CD4-positive, alpha-beta T cell treated with Interleukin-4 for 1 hour (primary cell): ENCODE measurements around the gene IDI2.
"Not testable (repeated sequence)": the region's sequence is repeated elsewhere in the genome, so short reads cannot be mapped to it uniquely, and the experiment has no call there.

ENCODE experiments used
- DNase-seq, 2 donors: peaks; one replicate each; pipeline ENCODE4 v3.0.0-alpha.2; 2020 to 2022

The IDI2 gene

DNA sequence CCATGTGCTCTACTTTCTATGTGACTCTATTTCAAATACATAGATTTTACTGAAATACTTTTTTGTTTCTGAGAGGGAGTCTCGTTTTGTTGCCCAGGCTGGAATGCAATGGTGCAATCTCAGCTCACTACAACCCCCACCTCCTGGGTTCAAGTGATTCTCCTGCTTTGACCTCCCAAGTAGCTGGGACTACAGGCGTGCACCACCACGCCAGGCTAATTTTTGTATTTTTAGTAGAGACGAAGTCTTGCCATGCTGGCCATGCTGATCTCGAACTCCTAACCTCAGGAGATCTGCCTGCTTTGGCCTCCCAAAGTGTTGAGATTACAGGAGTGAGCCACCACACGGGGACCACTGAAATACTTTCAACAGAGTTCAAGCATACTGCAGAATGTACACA is 19.8 kb upstream of the IDI2 start:
- DNase-seq: no peak

DNA sequence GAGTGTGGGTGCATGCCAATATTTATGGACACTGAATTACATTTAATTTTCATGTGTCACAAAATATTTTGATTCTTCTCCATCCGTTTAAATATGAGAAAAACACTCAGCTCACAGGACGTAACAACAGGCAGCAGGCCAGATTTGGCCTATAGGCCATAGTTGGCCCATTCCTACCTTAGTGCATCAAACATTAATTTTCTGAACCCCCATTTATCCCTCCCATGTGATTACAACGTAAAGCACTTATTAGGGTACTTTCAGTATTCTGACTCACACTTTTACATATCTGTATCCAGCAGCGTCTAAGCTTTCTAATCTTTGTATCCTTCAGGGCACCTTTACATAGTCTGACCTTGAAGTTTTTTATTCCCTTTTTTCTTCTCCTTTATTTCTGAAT is 19.3 kb upstream of the IDI2 start:
- no peak for DNase-seq

DNA sequence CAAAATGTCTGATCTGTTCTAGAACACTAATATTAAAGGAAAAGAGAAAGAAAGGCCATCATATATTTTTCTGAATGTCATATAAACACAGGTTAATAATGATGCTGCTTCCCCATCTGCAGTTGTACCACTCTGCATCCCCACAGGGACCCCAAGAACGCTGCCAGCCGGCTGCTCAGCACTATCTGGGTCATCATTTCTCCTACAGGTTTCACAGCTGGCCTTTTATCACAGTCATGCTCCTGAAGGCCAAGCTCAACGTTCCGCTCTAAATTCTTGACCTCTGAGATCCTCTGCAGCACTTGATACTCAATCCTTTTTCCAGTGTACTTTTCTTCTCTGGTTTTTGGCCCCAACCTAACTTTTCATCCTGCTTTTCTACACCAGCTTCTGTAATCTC is 18.5 kb upstream of the IDI2 start:
- no peak for DNase-seq

DNA sequence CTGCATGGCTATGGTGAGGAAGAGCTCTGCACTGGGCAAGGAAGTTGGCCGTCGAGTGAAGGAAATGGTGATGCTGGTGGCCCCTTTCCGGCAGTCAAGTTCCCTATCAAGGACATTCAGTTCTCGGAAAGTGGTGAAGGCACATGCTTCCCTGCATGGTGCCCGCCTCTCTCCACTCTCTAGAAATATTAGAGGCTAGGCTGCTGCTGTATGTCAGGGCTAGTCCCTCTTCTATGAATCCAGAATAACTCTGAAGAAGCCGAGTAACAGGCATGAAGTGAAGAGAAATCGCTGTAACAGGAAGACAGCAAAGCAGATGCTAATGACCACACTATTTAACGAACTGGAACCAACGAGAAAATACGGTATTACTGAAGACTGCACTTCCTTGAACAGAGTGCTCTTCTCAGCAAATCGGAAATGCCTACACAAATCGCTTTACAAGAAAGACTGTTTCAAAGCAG is 17.9 kb upstream of the IDI2 start:
- DNase-seq: peak; percentile 50 to 54

- DNase-seq: no peak
Observed at GRCh38 chr10:1041514-1041913, 15.9 kb upstream of the IDI2 start.

- no peak for DNase-seq
Observed at GRCh38 chr10:1040133-1040532, 14.5 kb upstream of the IDI2 start.

DNA sequence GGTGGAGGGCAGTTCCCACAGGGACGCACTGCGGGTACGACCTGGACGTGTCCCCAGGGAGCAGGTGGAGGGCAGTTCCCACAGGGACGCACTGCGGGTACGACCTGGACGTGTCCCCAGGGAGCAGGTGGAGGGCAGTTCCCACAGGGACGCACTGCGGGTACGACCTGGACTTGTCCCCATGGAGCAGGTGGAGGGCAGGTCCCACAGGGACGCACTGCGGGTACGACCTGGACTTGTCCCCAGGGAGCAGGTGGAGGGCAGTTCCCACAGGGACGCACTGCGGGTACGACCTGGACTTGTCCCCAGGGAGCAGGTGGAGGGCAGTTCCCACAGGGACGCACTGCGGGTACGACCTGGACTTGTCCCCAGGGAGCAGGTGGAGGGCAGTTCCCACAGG is 13.1 kb upstream of the IDI2 start:
- DNase-seq: not testable (repeated sequence)

- no peak for DNase-seq
Observed at GRCh38 chr10:1037098-1037497, 11.4 kb upstream of the IDI2 start.

DNA sequence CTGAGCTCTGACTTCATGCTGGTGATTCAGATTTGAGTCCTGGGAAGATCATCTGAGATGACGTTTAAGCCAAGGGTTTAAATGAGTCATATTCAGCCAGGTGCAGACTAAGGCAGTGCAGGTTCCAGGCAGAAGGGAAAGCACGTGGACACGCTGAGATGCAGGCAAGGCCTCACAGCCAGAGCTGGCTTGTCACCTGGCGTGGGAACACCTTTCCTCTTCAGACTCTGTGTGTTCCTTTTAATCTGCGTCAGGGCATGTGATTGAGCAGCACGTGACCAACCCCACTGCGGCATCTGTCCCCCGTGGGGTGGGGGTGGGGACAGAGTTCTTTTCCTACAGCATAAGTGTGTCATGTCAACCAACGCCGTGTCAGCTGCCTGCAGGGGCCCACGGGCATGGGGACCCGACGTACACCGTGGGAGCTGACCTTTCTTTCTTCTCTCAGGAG is 10.7 kb upstream of the IDI2 start:
- DNase-seq: peak in 1 of 2 donors; percentile 27

DNA sequence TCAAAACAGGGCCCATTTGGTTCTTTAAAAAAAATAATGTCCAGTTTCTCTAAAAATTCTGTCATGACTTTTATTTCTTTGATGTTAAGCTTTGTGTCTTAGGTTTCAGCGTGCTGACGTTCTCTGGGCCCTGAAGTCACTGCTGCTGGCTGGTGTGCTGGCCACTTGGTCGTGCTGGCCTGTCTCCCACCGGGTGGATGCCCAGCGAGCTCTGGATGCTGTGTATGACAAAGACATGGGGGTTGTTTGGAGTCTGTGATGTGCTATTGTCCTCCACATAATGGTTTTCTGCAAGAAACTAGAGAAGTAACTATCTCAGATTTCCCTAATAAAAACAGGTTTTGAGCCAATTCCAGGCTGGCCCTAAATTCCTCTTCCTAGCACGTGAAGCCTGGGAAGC is 9.5 kb upstream of the IDI2 start:
- no peak for DNase-seq

GRCh38 chr10:1034758-1035157 is 9.1 kb upstream of the IDI2 start:
- DNase-seq: no peak

DNA sequence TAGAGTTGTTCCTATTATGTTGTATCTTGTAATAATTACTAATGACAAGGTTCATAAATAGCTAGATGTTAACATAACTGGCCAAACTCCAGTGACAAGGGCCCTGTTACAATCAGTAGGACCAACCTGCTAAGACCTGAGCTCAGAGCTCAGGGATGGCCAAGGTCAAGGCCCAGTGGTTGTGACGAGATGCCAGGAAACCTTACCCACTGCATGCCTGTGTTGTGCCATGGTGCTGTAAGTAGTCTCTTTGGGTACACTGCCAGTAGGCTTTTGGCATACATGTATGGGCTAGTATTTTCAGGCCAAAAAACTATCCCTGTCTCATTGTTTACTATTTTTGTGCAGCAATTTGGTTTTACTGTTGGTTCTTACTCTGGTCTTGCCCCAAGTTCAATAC is 7.9 kb upstream of the IDI2 start:
- DNase-seq: no peak

- no peak for DNase-seq
Observed at GRCh38 chr10:1029838-1030237, 4.2 kb upstream of the IDI2 start.

DNA sequence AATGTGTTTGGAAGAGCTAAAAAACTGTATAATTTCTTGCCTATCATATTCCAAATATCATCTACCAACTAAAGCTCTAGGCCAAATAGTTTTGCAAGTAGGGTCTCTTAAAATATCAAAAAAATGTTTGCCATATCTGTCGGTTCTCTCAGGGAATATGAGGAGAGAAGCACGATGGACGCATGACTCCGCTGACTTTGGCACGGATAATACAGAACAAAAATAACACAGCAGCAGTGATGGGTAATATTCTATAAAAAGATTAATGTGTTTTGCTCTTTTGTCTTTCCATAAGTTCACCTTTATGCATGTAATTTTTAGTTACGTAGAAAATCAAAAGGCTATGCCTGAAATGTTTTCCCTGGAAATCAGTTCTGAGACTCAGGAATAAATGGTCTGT is 919 bp upstream of the IDI2 start:
- no peak for DNase-seq

DNA sequence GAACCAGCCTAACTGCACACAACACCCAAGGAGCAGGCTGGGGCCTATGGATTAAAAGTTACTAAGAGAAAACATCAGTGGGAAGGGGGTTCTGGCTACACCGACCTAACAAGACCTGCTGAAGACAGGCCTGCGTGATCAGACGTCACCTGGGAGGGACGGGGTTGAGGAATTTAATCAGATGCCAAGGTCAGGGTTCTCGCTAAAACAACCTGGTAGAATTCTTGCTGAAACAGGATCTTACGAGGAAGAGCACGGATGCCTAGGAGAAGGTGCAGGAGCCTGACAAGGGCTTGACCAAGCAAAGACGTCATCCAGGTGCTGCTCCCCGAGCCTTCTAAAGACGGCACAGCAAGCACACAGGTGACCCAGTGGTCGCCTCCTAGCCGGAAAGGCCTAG is 1.6 kb downstream of the IDI2 start:
- DNase-seq: no peak

DNA sequence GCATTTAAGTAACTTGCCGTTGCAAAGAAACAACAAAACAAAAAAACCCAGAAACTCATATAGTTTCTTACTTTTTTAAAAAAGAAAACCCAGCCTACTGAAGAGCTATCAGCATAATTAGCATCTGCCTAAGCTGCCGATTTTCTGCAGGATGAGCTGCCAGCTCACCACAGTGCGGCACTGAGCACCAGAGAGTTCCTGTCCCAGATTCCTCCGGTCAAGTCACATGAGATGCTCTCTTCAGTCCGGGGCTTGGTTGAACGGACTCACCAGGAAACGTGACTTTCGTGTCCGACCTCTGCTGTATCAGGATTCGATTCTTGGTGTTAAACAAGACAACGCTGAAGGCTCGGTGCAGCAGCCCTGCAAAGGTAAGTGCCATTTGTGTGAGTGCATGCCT is 3.2 kb downstream of the IDI2 start:
- no peak for DNase-seq

DNA sequence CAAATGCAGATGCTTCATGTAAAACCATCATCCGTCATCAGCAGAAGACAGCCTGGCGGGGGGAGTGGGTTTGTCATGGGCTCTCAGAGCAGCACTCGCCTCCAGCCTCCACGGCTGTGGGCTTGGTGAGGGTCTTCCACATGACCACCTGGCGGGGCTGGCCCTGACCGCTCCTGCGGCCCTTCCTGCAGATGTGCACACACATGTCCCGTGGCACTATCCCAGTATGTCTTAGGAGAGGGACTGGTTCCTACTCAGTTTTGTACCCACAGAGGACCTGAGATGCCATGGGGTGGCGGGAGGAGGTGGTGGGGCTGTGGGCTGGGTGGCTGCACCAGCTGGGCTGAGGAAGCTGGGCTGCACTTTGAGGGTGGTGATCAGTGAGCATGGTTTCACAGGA is 4.7 kb downstream of the IDI2 start:
- no peak for DNase-seq

DNA sequence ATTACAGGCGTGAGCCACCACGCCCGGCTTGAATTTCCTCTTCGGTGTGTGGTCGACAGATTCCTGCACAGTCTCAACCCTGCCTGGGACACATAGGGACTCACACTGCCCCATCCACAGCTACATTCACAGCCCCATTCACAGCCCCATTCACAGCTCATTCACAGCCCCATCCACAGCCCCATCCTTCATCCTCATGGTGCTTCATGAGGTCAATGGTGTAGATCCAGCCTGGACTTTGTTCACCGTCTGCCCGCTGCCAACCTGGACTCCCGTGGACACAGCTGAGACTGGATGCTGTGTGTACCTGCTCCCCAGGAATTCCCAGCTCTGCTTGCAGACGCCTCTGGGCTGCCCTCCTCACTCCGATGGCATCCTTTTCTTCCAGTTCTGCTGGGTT is 5.2 kb downstream of the IDI2 start:
- DNase-seq: no peak

DNA sequence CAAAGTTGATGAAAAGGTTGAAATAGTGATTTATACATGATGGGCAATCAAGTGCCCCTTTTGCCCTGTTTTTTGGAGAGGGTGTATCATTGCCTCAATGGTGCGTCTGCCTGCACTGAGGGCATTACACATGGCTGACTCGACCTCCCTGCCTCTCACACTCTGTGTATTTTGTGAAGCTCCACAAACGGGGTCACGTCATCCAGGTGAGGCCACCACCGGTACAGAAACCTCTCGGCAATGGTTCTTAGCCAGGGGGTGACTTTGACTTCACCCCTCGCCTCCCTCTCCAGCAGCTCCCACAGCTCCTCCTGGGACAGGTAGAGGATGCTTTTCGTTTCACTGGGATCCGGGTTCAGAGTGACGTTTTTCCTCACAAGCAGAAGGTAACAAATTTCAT is 6.3 kb downstream of the IDI2 start:
- no peak for DNase-seq

DNA sequence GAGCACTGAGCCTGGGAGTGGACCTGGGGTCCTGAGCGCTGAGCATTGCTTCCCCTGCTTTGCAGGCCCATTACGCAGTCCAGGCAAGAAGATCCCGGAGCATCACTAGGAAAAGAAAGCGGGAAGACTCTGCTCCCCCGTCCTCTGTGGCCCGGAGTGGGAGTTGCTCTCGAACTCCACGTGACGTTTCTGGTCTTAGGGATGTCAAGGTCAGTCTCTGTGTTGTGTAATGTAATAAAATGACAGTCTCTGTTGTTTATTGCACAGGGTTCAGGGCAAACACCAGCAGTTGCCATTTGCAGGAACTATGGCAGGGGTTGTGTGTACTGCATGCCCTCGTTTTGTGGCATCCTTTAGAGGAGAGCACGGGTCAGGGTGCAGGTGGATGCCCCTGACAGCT is 10.0 kb downstream of the IDI2 start:
- no peak for DNase-seq

DNA sequence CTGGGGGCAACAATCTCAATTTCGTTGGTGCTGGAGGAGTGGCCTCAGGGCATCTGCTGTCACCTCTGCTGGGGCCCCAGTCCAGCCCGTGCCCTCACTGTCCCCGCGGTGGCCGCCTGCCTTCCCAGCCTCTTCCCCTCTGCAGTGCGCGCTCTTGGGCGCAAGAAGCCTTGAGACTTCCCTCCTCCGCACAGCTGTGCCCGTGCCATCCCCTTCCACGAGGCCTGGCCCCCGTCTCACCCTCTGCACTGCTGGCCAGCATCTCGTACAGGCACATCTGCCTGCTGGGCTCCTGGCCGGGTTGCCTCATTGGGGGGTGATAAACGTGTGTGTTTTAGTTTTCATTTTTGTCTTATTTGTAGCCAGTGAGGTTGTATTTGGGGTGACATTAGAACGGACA is 14.0 kb downstream of the IDI2 start:
- no peak for DNase-seq

- DNase-seq: no peak
Observed at GRCh38 chr10:1010703-1011102, 15.0 kb downstream of the IDI2 start.

DNA sequence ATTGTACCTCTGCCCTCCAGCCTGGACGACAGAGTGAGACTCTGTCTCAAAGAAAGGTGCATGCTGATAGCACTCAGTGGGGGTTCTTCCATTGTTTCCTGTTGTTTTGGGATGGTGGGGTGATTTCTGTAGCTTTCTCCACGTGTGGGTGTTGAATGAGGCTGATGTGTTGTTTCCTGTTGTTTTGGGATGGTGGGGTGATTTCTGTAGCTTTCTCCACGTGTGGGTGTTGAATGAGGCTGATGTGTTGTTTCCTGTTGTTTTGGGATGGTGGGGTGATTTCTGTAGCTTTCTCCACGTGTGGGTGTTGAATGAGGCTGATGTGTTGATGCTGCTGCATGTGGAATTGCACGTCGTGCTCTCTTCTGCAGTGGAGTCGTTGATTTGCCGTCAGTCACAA is 15.7 kb downstream of the IDI2 start:
- not testable (repeated sequence) for DNase-seq

- DNase-seq: no peak
Observed at GRCh38 chr10:1009071-1009494, 16.6 kb downstream of the IDI2 start.

- DNase-seq: no peak
Observed at GRCh38 chr10:1007583-1007982, 18.1 kb downstream of the IDI2 start.

DNA sequence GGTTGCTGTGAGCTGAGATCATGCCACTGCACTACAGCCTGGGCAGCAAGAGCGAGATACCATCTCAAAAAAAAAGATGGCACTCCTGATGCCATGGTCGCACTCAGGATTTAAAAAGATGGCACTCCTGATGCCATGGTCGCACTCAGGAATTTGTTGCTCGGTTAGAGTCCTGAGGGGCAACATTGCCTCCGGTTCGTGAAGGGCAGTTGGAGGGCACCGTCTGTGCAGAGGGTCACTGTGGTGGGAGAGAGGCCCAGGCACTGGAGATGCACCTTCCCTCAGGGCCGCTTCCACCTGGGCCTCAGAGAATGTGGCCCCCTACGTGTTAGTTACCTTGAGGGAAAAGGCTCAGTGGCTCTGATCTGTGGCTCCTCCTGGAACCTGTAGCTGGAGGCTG is 19.1 kb downstream of the IDI2 start:
- no peak for DNase-seq
